H7 (cell line): ENCODE data around the gene CDC16. TPM values are rescaled to one million over a fixed set of nuclear protein-coding genes. Genes with fewer than 3 reads are reported as not detected.

Experiments
- DNase-seq: peaks from one replicate; pipeline ENCODE4 v3.0.0; 2012
- H3K27me3 ChIP-seq: 2 replicates; pipeline ENCODE4 v1.6.0; 2011; ENCODE audit warnings: mild to moderate bottlenecking, low read length; ENCODE audit not compliant: control insufficient read depth, insufficient read depth
- H3K36me3 ChIP-seq: replicated peaks from 2 replicates; pipeline ENCODE4 v1.5.1; 2011; ENCODE audit warnings: low read length; ENCODE audit not compliant: control insufficient read depth, insufficient read depth
- H3K4me3 ChIP-seq: 2 replicates; pipeline ENCODE4 v1.5.1; 2011; ENCODE audit warnings: low read depth, mild to moderate bottlenecking, control low read depth, low read length, moderate library complexity; ENCODE audit not compliant: insufficient read depth
- total RNA-seq: library from RNA; depleted of rRNA; stranded (reverse); fragments of >200 nt; shearing (Covaris generic); gene quantifications from 2 replicates; pipeline ENCODE4 v1.2.3, GENCODE V29; 2014

Gene CDC16
- total RNA-seq, 1 experiment from 2014 or later: 25.0 TPM

- Histone ChIP-seq H3K27me3 (no peaks in the 10 kb centered on the region), H3K36me3 (no peaks in the 10 kb centered on the region), H3K4me3 (no peak overlapping the region)
- no peak for DNase-seq
Measured at GRCh38 chr13:114213980-114214379, 20.7 kb upstream of the CDC16 start.

- Histone ChIP-seq H3K4me3 (no peak overlapping the region), H3K36me3 (no peaks in the 10 kb centered on the region), H3K27me3 (no peaks in the 10 kb centered on the region)
- DNase-seq: no peak
Measured at GRCh38 chr13:114219392-114219791, 15.3 kb upstream of the CDC16 start.

GRCh38 chr13:114222461-114222968 lies 12.2 kb upstream of the CDC16 start:
- Histone ChIP-seq H3K27me3 (no peaks in the 10 kb centered on the region), H3K4me3 (no peak overlapping the region), H3K36me3 (no peaks in the 10 kb centered on the region)
- no peak for DNase-seq

GRCh38 chr13:114224201-114224600 lies 10.5 kb upstream of the CDC16 start:
- no peak for DNase-seq
- H3K36me3 ChIP-seq: no peaks in the 10 kb centered on the region
- no peak overlapping the region for H3K4me3 ChIP-seq
- no peaks in the 10 kb centered on the region for H3K27me3 ChIP-seq

GRCh38 chr13:114225610-114226009 lies 9.1 kb upstream of the CDC16 start:
- Histone ChIP-seq H3K4me3 (no peak overlapping the region), H3K27me3 (no peaks in the 10 kb centered on the region), H3K36me3 (no peaks in the 10 kb centered on the region)
- DNase-seq: no peak

- H3K27me3 ChIP-seq: no peaks in the 10 kb centered on the region
- no peaks in the 10 kb centered on the region for H3K36me3 ChIP-seq
- no peak for DNase-seq
- H3K4me3 ChIP-seq: no peak overlapping the region
Measured at GRCh38 chr13:114226088-114226487, 8.6 kb upstream of the CDC16 start.

- Histone ChIP-seq H3K27me3 (no peaks in the 10 kb centered on the region), H3K36me3 (no peaks in the 10 kb centered on the region), H3K4me3 (no peak overlapping the region)
- peak; percentile 91 for DNase-seq
Measured at GRCh38 chr13:114226699-114227323, 7.9 kb upstream of the CDC16 start.

- no peak overlapping the region for H3K4me3 ChIP-seq
- H3K27me3 ChIP-seq: no peaks in the 10 kb centered on the region
- no peaks in the 10 kb centered on the region for H3K36me3 ChIP-seq
- DNase-seq: no peak
Measured at GRCh38 chr13:114227528-114227927, 7.2 kb upstream of the CDC16 start.

- no peaks in the 10 kb centered on the region for H3K36me3 ChIP-seq
- H3K27me3 ChIP-seq: no peaks in the 10 kb centered on the region
- DNase-seq: no peak
- H3K4me3 ChIP-seq: no peak overlapping the region
Measured at GRCh38 chr13:114228176-114228575, 6.5 kb upstream of the CDC16 start.

GRCh38 chr13:114229506-114229905 lies 5.2 kb upstream of the CDC16 start:
- no peak for DNase-seq
- H3K4me3 ChIP-seq: no peak overlapping the region
- H3K36me3 ChIP-seq: no peaks in the 10 kb centered on the region
- H3K27me3 ChIP-seq: no peaks in the 10 kb centered on the region; the same call in 1 of the 2 replicates

GRCh38 chr13:114230117-114230516 lies 4.6 kb upstream of the CDC16 start:
- peak overlapping the region; percentile 8; the same call in 1 of the 2 replicates for H3K4me3 ChIP-seq
- DNase-seq: peak; percentile 67
- H3K36me3 ChIP-seq: no peaks in the 10 kb centered on the region
- no peaks in the 10 kb centered on the region; the same call in 1 of the 2 replicates for H3K27me3 ChIP-seq

GRCh38 chr13:114230575-114230974 lies 4.1 kb upstream of the CDC16 start:
- H3K4me3 ChIP-seq: no peak overlapping the region
- H3K27me3 ChIP-seq: no peaks in the 10 kb centered on the region; the same call in 1 of the 2 replicates
- peak; percentile 74 for DNase-seq
- H3K36me3 ChIP-seq: no peaks in the 10 kb centered on the region

GRCh38 chr13:114231886-114232285 lies 2.8 kb upstream of the CDC16 start:
- DNase-seq: no peak
- Histone ChIP-seq H3K36me3 (0 out of 2 replicates have a peak, but pooled peaks cover under 1% of the 10 kb centered on the region), H3K4me3 (no peak overlapping the region), H3K27me3 (no peaks in the 10 kb centered on the region; the same call in 1 of the 2 replicates)

- Histone ChIP-seq H3K27me3 (no peaks in the 10 kb centered on the region; the same call in 1 of the 2 replicates), H3K36me3 (peaks cover 11% of the 10 kb centered on the region), H3K4me3 (no peak overlapping the region)
- no peak for DNase-seq
Measured at GRCh38 chr13:114234266-114234644, 442 bp upstream of the CDC16 start.

GRCh38 chr13:114235697-114236096 lies 1.0 kb downstream of the CDC16 start:
- DNase-seq: no peak
- Histone ChIP-seq H3K4me3 (peak overlapping the region; percentile 80), H3K36me3 (peaks cover 17% of the 10 kb centered on the region), H3K27me3 (no peaks in the 10 kb centered on the region; the same call in 1 of the 2 replicates)
